Activated CD8-positive, alpha-beta T cell treated with anti-CD3 and anti-CD28 coated beads, Interleukin-2, amount 10 ng/mL, durations not matched to agents 7 days and 5 days (primary cell): Measurements from ENCODE around the gene HDAC1. TPM values are rescaled to one million over a fixed set of nuclear protein-coding genes. Genes with fewer than 3 reads are reported as not detected.

ENCODE experiments used
- ATAC-seq: fragments of 150-1000 bp; cut with Tn5 transposase; one replicate; pipeline ENCODE4 v1.10.0; 2021; ENCODE audit warnings: moderate library complexity
- CTCF ChIA-PET: fragments of 350-600 bp; sonication (Branson Sonifier 250); formaldehyde crosslinking; loops from one replicate; lab custom pipeline; 2021; ENCODE audit warnings: antibody characterized with exemption; lab: Charles Lee
- POLR2A ChIA-PET: fragments of 350-600 bp; sonication (Branson Sonifier 250); formaldehyde crosslinking; loops from one replicate; lab custom pipeline; 2021; ENCODE audit warnings: antibody characterized with exemption; lab: Charles Lee
- DNase-seq: peaks from one replicate; pipeline ENCODE4 v3.0.0-alpha.2; 2020
- H3K27ac Mint-ChIP-seq: one replicate; pipeline ENCODE4 v1.8.0; 2021; ENCODE audit warnings: mild to moderate bottlenecking, mixed read lengths
- H3K27me3 Mint-ChIP-seq: one replicate; pipeline ENCODE4 v1.8.0; 2021; ENCODE audit warnings: low read depth, mixed read lengths
- H3K36me3 Mint-ChIP-seq: one replicate; pipeline ENCODE4 v1.8.0; 2021; ENCODE audit warnings: low read depth, mixed read lengths
- H3K4me1 Mint-ChIP-seq: one replicate; pipeline ENCODE4 v1.8.0; 2021; ENCODE audit warnings: low read depth, mixed read lengths
- H3K4me3 Mint-ChIP-seq: one replicate; pipeline ENCODE4 v1.8.0; 2021; ENCODE audit warnings: mild to moderate bottlenecking, mixed read lengths
- H3K9me3 Mint-ChIP-seq: one replicate; pipeline ENCODE4 v1.8.0; 2022; ENCODE audit warnings: mixed read lengths; ENCODE audit not compliant: insufficient read depth
- total RNA-seq, 2 experiments: library from RNA; stranded (reverse); gene quantifications; one replicate each; pipeline ENCODE4 v1.2.3, GENCODE V29; 2021

HDAC1 gene
- total RNA-seq, 2 experiments from 2014 or later: 219 to 227 TPM

- POLR2A ChIA-PET: interaction anchor here (0.6 to 2.2 kb wide), 2 partner anchors 9 to 13 kb away, joined by 3 to 6 read pairs; no protein-coding TSS in a partner anchor
- CTCF ChIA-PET: no interaction called here
- ATAC-seq: no peak
- Mint-ChIP-seq H3K4me3 (no peak overlapping the region), H3K4me1 (peaks cover 17% of the 10 kb centered on the region), H3K36me3 (peaks cover 70% of the 10 kb centered on the region), H3K27me3 (no peaks in the 10 kb centered on the region), H3K27ac (peak overlapping the region; percentile 1), H3K9me3 (no peaks in the 10 kb centered on the region)
- DNase-seq: no peak
These were observed 38.8 kb downstream of the HDAC1 start for GRCh38 chr1:32330558-32331151.

GRCh38 chr1:32331549-32331948 lies 39.7 kb downstream of the HDAC1 start:
- peaks cover 68% of the 10 kb centered on the region for H3K36me3 Mint-ChIP-seq
- no peak for ATAC-seq
- no peaks in the 10 kb centered on the region for H3K27me3 Mint-ChIP-seq

DNA sequence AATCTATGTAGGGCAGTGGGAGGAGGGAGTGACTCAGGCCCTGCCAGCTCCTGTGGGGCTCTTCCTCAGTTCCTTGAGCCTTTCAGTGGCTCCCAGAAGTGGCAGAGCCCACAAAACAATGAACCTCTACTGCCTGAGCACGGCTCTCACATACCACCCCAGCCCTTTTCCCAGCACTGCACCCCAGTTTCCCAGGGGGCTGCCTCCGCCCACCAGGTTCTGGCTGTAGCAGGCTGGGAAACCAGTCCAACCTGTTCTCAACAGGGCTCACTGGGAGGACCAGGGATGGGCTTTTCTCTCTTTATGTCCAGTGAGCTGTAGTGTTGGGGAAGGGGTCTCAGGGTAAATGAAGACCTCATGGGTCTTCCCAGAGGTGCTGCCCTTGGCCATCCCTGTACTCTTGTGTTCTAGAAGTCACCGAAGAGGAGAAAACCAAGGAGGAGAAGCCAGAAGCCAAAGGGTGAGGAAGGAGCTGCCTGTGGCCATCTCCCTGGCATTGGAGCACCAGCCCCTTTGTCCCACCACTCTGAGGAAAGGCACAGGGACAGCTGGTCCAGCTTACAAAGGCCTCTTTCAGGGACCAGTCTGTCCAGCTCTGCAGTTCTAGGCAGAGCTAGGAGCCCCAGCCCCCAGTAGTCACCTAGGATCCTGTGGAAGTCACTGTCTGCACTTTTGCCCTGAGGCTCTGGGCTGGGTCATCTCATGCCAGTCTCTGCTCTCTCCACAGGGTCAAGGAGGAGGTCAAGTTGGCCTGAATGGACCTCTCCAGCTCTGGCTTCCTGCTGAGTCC lies 40.6 kb downstream of the HDAC1 start:
- DNase-seq: no peak
- Mint-ChIP-seq H3K27ac (no peak overlapping the region), H3K9me3 (no peaks in the 10 kb centered on the region), H3K36me3 (peaks cover 61% of the 10 kb centered on the region), H3K4me1 (peaks cover 26% of the 10 kb centered on the region), H3K4me3 (no peak overlapping the region), H3K27me3 (no peaks in the 10 kb centered on the region)
- no peak for ATAC-seq
- ChIA-PET CTCF (interaction anchor here (0.6 to 1.7 kb wide), 5 partner anchors 27 to 311 kb away, joined by 3 to 7 read pairs (median 3); no protein-coding TSS in a partner anchor), POLR2A (interaction anchor here (1.0 to 2.2 kb wide), 5 partner anchors 9 to 122 kb away, joined by 3 to 6 read pairs (median 4); no protein-coding TSS in a partner anchor)

More at GRCh38 chr1:32331549-32331948, 39.7 kb downstream of the HDAC1 start:
- H3K4me1 Mint-ChIP-seq: peaks cover 17% of the 10 kb centered on the region
- no peak overlapping the region for H3K4me3 Mint-ChIP-seq
- no peak overlapping the region for H3K27ac Mint-ChIP-seq
- ChIA-PET POLR2A (interaction anchor here (2.2 kb wide), 1 partner anchor 10 kb away, joined by 6 read pairs; no protein-coding TSS in a partner anchor), CTCF (interaction anchor here (1.0 kb wide), 1 partner anchor 28 kb away, joined by 4 read pairs; no protein-coding TSS in a partner anchor)
- DNase-seq: no peak
- no peaks in the 10 kb centered on the region for H3K9me3 Mint-ChIP-seq

DNA sequence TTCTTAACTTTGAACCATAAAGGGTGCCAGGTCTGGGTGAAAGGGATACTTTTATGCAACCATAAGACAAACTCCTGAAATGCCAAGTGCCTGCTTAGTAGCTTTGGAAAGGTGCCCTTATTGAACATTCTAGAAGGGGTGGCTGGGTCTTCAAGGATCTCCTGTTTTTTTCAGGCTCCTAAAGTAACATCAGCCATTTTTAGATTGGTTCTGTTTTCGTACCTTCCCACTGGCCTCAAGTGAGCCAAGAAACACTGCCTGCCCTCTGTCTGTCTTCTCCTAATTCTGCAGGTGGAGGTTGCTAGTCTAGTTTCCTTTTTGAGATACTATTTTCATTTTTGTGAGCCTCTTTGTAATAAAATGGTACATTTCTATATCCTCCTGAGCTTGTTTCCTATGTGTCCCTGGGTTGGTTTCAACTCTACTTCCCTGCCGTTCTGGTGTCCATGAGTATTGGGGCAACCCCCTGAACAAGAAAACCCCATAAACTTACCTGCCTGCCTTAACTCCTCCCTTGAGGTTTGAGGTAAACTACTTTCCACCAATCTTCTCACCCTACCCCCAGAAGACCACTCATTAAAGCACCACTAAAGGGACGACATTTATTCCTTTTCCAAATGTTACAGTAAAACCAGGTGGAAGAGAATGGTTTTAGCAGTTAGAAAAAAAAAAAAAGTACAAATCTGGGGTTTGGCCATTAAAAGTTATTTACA lies 41.5 kb downstream of the HDAC1 start:
- Mint-ChIP-seq H3K9me3 (no peaks in the 10 kb centered on the region), H3K27me3 (no peaks in the 10 kb centered on the region), H3K4me1 (peaks cover 34% of the 10 kb centered on the region), H3K36me3 (peaks cover 52% of the 10 kb centered on the region), H3K27ac (peak overlapping the region; percentile 44), H3K4me3 (peak overlapping the region; percentile 3)
- ATAC-seq (no peak), DNase-seq (no peak)
- POLR2A ChIA-PET: interaction anchor here (1.0 to 1.3 kb wide), 4 partner anchors 10 to 123 kb away, joined by 3 to 4 read pairs (median 4); no protein-coding TSS in a partner anchor
- CTCF ChIA-PET: interaction anchor here (0.6 to 1.7 kb wide), 5 partner anchors 9 to 312 kb away, joined by 3 to 7 read pairs (median 3); no protein-coding TSS in a partner anchor

- CTCF ChIA-PET: interaction anchor here (0.7 to 1.0 kb wide), 2 partner anchors 38 to 119 kb away, joined by 3 to 4 read pairs; no protein-coding TSS in a partner anchor
- peaks cover 3% of the 10 kb centered on the region for H3K27me3 Mint-ChIP-seq
- POLR2A ChIA-PET: interaction anchor here (0.6 to 1.0 kb wide), 2 partner anchors 42 to 82 kb away, joined by 3 to 4 read pairs; no protein-coding TSS in a partner anchor
- H3K4me3 Mint-ChIP-seq: peak overlapping the region; percentile 81
- peaks cover 39% of the 10 kb centered on the region for H3K4me1 Mint-ChIP-seq
- no peak for DNase-seq
- no peaks in the 10 kb centered on the region for H3K9me3 Mint-ChIP-seq
- peak overlapping the region; percentile 53 for H3K27ac Mint-ChIP-seq
- no peak for ATAC-seq
- H3K36me3 Mint-ChIP-seq: peaks cover 42% of the 10 kb centered on the region
These were observed 42.5 kb downstream of the HDAC1 start for GRCh38 chr1:32334274-32334861.

DNA sequence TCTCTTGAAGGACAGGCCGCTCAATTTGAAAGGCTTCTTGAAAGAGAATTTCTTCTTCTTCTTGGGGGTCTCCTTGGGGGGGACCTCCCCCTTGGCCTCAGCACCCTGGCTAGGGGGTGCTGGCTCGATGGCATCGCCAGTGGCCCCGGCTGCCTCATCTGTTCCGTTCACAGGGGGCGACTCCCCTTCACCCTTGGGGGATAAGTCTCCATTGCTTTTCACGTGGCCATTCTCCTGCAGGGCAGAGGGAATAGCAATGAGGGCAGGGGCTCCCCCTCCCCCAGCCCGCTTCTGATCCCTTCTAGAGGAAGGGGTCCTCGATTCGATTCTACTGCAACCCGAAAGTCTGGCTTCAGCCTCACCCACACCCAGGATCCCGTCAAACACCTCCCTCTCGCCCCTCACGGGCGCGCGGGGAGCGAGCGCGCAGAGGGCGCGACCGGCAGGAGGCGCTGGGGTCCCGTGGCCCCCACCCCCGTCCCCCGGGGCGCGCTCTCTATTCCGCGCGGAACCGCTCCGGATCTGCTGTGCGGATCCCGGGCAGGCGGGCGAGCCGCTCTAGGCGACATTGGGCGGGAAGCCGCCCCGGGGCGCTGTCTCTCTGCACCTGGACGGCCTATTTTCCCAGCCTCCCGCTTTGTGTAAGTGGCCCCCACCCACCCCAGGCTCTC lies 43.1 kb downstream of the HDAC1 start:
- Mint-ChIP-seq H3K27me3 (peaks cover 3% of the 10 kb centered on the region), H3K36me3 (peaks cover 38% of the 10 kb centered on the region), H3K4me3 (peak overlapping the region; percentile 81), H3K4me1 (peaks cover 40% of the 10 kb centered on the region), H3K27ac (peak overlapping the region; percentile 53), H3K9me3 (no peaks in the 10 kb centered on the region)
- DNase-seq (peak; percentile 64), ATAC-seq (peak; percentile 54)
- ChIA-PET CTCF (interaction anchor here (1.0 to 3.4 kb wide), 8 partner anchors 10 to 119 kb away, joined by 4 to 21 read pairs (median 8); partner anchors contain the start of genes BSDC1 and LCK), POLR2A (interaction anchor here (1.0 to 3.0 kb wide), 9 partner anchors 10 to 129 kb away, joined by 3 to 14 read pairs (median 7); partner anchors contain the start of genes EIF3I, HDAC1, IQCC and TMEM234)

DNA sequence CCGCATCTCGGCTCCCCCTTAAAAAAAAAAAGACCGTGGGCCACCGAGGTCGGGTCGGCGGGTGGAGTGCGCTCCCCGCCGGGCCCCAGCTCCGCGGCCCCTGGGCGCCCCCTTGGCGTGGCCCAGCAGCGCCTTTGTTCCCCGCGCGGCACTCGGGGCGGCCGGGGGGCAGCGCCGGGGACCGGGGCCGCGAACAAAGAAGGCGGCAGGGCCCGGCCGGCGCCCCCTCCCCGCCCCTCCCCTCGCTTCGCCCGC lies 43.6 kb downstream of the HDAC1 start:
- Mint-ChIP-seq H3K36me3 (peaks cover 35% of the 10 kb centered on the region), H3K4me3 (peak overlapping the region; percentile 81), H3K27me3 (peaks cover 3% of the 10 kb centered on the region), H3K9me3 (no peaks in the 10 kb centered on the region), H3K27ac (no peak overlapping the region), H3K4me1 (peaks cover 40% of the 10 kb centered on the region)
- ChIA-PET CTCF (interaction anchor here (1.1 to 3.4 kb wide), 8 partner anchors 9 to 120 kb away, joined by 4 to 21 read pairs (median 8); partner anchors contain the start of genes BSDC1 and LCK), POLR2A (interaction anchor here (0.6 to 3.0 kb wide), 15 partner anchors 8 to 130 kb away, joined by 3 to 15 read pairs (median 6); partner anchors contain the start of genes BSDC1, EIF3I, HDAC1 and IQCC)
- DNase-seq (no peak), ATAC-seq (peak; percentile 29)

DNA sequence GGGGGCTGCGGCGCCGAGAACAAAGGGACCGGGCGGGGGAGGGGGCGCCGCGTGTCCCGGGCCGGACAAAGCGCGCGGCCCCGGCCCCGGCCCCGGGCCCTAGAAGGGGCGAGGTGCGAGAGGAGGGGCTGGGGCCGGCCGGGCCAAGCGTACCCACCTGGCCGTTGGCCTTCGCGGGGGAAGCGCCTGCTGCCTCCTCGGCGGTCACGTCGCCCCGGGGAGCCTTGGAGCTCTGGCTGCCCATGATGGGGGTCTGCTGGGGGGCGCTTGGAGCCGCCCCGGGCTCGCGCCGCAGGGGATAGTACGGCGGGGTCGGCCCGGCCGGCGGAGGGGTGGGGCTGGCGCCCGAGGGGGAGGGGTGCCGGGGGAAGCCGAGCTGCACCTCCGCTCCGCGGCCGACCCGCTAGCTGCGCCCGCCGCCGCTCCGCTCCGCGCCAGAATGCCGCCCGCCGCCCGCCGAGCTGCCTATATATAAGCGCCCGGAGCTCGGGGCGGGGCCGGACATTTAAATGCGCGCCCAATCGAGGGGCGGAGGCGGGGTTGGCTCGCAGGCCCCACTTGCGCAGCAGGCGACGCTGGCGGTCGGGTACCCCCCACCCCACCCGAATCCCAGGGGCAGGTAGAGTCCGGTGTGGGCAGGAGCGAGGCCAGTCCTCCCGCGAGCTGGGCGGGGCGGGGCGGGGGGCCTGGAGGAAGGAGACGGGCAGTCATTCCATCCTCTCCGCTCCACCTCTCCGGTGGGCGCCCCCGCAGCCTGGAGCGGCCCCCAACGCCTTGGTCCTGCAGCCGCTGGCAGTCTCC lies 44.1 kb downstream of the HDAC1 start, which contains the start of gene MARCKSL1:
Gene MARCKSL1, minus strand, starts transcription at position 444 of the 801 bp plus-strand sequence. Its CDS starts 200 bp downstream, at position 244.
- ATAC-seq: peak; percentile 66
- Mint-ChIP-seq H3K9me3 (no peaks in the 10 kb centered on the region), H3K27ac (peak within 1 kb of the TSS; percentile 53)

GRCh38 chr1:32336591-32336932 lies 44.7 kb downstream of the HDAC1 start:
- Mint-ChIP-seq H3K9me3 (no peaks in the 10 kb centered on the region), H3K4me1 (peaks cover 40% of the 10 kb centered on the region), H3K27ac (no peak overlapping the region), H3K36me3 (peaks cover 24% of the 10 kb centered on the region), H3K27me3 (peaks cover 3% of the 10 kb centered on the region), H3K4me3 (no peak overlapping the region)
- no peak for DNase-seq
- ChIA-PET POLR2A (interaction anchor here (0.5 to 3.0 kb wide), 19 partner anchors 9 to 645 kb away, joined by 3 to 15 read pairs (median 4); partner anchors contain the start of genes BSDC1, HDAC1, IQCC and TMEM39B), CTCF (interaction anchor here (1.1 to 3.4 kb wide), 10 partner anchors 8 to 87 kb away, joined by 3 to 21 read pairs (median 8); partner anchors contain the start of genes BSDC1 and LCK)
- no peak for ATAC-seq

More for the DNA sequence above, 44.1 kb downstream of the HDAC1 start, which contains the start of gene MARCKSL1:
- ChIA-PET CTCF (interaction anchor here (1.1 to 3.4 kb wide), 11 partner anchors 9 to 120 kb away, joined by 3 to 21 read pairs (median 7); partner anchors contain the start of genes BSDC1 and LCK), POLR2A (interaction anchor here (0.6 to 3.0 kb wide), 22 partner anchors 9 to 646 kb away, joined by 3 to 15 read pairs (median 4); partner anchors contain the start of genes BSDC1, EIF3I, HDAC1 and IQCC)
- H3K4me1 Mint-ChIP-seq: peaks cover 40% of the 10 kb centered on the region
- peak; percentile 85 for DNase-seq
- H3K27me3 Mint-ChIP-seq: peaks cover 3% of the 10 kb centered on the region
- peak within 1 kb of the TSS; percentile 81 for H3K4me3 Mint-ChIP-seq
- H3K36me3 Mint-ChIP-seq: peaks cover 30% of the 10 kb centered on the region
